ENCODE data around the gene PLOD3.
A peak's percentile ranks its signal among the peaks of the same experiment; 100 is the strongest.

PLOD3 gene

DNA sequence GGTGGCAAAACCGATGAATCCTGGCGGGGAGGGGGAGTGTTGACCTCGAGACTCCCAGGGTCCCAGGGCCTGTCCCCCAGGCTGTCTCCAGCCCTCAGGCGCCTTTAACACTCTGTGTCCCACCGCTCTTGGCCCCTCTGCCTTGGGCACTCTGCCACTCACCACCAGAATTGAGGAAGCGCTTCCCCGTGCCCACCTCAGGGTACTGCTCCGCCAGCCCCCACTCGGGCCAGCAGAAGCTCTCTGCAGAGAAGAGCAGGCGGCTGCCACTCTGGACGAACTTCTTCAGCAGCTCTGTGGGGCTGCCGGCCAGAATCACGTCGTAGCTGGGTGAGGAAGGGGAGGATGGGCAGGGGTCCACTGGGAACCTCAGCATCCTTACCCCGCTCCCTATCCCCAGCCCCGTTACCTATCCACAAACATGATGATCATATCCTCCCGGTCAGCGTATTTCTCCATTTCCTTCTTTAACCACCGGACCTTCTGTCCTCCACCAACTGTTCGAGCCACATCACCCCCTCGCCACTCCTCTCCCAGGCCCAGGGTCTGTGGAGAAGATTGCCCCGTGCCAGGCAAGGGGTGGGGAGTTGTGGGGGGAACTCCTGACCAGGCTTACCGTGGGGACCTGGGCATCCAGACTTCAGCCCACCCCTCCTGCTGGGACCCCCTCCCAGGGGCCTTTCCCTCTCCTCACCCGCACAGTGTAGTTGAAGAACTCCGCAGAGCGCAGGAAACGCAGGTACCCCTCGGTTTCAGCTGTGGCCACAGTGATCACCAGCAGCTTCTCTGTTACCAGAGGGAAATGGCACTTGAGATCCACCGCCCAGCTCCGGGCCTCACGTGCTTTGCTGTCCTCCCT lies 1.2 kb downstream of the PLOD3 start:
- TF ChIP-seq, protein P1, sequence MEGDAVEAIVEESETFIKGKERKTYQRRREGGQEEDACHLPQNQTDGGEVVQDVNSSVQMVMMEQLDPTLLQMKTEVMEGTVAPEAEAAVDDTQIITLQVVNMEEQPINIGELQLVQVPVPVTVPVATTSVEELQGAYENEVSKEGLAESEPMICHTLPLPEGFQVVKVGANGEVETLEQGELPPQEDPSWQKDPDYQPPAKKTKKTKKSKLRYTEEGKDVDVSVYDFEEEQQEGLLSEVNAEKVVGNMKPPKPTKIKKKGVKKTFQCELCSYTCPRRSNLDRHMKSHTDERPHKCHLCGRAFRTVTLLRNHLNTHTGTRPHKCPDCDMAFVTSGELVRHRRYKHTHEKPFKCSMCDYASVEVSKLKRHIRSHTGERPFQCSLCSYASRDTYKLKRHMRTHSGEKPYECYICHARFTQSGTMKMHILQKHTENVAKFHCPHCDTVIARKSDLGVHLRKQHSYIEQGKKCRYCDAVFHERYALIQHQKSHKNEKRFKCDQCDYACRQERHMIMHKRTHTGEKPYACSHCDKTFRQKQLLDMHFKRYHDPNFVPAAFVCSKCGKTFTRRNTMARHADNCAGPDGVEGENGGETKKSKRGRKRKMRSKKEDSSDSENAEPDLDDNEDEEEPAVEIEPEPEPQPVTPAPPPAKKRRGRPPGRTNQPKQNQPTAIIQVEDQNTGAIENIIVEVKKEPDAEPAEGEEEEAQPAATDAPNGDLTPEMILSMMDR (conservative IDR thresholded peaks at IDR 0.05) = no peak

GRCh38 chr7:101212014-101212413 lies 5.4 kb downstream of the PLOD3 start:
- no peak overlapping the region for H3K27ac ChIP-seq
- TF ChIP-seq, protein P1 (conservative IDR thresholded peaks at IDR 0.05) = no peak

More for the DNA sequence above, 1.2 kb downstream of the PLOD3 start:
- peak overlapping the region; percentile 84 for H3K27ac ChIP-seq

- no peak overlapping the region for H3K27ac ChIP-seq
- TF ChIP-seq, protein P1 (conservative IDR thresholded peaks at IDR 0.05) = no peak
These were observed 5.9 kb downstream of the PLOD3 start for GRCh38 chr7:101211501-101211900.

GRCh38 chr7:101210143-101210542 lies 7.2 kb downstream of the PLOD3 start:
- H3K27ac ChIP-seq = no peak overlapping the region
- TF ChIP-seq, protein P1 (conservative IDR thresholded peaks at IDR 0.05) = no peak

DNA sequence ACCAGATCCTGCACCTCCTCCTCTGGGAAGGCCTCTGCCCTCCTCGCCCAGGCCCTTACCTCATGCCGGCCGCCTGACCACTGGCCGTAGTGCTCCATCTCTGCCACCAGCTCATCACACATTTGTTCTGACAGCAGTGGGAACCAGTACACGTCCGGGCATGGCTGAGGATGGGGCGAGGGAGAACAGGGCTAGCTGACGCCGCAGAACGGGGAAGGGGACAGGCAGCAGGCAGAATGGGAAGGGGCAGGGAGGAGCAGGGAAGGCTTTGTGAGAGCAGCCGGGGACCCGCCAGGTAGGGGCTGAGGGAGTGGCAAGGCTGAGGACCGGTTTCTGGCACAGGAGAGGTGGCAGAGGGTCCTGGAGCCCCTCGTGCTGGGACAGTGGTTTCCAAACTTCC lies 8.6 kb downstream of the PLOD3 start:
- TF ChIP-seq, protein P1 (conservative IDR thresholded peaks at IDR 0.05) = no peak
- no peak overlapping the region for H3K27ac ChIP-seq

DNA sequence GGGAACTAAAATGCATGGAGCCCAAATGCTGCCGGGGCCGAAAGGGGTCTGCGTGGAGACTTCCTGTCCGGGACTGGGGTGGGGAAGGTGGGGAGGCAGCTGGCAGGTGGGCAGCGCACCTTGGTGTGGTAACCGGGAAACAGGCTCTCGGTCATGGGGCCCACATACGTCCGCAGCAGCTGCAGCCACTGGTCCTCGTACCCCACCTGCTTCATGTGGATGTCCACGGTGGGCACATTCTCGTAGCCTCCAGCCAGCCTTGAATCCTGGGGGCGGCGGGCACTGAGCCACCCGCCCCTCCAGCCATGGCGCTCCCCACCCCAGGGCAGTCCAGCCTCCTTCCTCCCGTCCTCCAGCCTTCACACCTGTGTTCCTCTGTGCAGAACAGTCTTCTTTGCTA lies 9.9 kb downstream of the PLOD3 start:
- H3K27ac ChIP-seq = no peak overlapping the region
- TF ChIP-seq, protein P1 (conservative IDR thresholded peaks at IDR 0.05) = no peak

DNA sequence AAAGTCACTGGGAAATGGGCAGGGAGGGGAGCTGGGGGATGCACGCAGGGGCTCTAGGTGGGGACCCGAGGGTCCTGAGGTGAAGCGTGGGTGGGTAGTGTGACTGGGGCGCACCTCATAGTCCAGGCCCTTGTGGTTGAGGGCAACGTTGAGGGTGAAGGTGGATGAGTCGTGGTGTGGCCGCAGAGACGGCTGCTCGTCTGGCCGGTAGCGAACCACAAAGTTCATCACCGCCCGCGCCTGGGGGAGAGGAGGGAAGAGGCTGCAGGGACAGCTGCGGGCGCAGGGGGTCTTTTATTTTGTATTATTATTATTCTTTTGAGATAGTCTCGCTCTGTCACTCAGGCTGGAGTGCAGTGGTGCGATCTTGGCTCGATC lies 10.7 kb downstream of the PLOD3 start:
- TF ChIP-seq, protein P1 (conservative IDR thresholded peaks at IDR 0.05) = no peak
- no peak overlapping the region for H3K27ac ChIP-seq
